CD1c-positive myeloid dendritic cell (primary cell): Measurements from ENCODE around the gene C20orf204.
A peak's percentile ranks its signal among the peaks of the same experiment; 100 is the strongest.

Source experiments
- DNase-seq: peaks from one replicate; pipeline ENCODE4 v3.0.0-alpha.2; 2016; ENCODE audit errors: extremely low spot score

Gene C20orf204

DNA sequence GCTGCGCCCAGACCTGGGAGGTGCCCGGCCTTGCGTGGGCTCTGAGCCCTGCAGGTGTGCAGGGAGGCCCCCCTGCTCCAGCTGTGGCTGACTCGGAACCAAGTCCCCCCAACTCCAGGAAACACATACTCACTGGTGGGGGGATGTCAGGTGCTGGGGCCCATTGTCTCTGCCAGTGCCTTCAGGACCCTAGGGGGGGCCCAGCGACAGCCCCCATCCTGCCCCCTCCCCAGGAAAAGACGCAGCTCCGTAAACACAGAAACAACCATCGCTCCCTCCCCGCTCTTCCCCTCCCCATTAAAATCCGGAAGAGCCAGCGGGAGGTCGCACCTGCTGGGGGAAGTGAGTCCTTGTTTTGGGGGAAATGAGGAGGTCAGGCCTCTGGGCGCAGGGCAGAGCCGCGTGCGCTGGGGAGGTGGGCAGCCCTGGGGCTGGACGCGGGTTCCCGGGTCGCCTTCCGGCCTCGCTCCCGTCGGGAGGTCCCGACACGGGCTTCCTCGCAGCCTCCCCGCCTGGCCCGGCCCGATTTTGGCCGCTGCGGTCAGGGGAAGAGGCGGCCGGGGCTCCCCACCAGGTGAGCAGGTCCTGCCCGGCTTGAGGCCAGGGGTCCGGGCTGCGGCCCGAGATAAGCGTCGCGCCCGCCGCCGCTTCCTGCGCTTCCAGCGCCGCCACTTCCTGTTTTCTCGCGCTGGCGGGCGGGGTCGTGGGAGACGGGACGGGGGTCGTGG lies 6.2 kb downstream of the C20orf204 start:
- peak; percentile 24 for DNase-seq

DNA sequence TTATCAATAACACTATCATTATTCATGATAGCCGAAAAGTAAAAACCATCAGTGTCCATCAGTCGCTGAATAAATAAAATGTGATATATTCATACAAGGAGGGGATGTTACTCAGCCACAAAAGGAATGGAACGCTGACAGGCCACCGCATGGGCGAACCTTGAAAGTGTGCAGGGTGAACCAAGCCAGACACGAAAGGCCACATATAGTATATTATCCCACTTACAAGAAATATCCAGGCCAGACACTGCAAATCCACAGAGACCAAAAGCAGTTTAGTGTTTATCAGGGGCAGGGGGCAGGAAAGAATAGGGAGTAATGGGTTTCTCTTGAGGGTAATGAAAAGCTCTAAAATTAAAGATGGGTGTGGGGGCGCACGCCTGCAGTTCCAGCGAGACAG lies 7.8 kb downstream of the C20orf204 start:
- no peak for DNase-seq

DNA sequence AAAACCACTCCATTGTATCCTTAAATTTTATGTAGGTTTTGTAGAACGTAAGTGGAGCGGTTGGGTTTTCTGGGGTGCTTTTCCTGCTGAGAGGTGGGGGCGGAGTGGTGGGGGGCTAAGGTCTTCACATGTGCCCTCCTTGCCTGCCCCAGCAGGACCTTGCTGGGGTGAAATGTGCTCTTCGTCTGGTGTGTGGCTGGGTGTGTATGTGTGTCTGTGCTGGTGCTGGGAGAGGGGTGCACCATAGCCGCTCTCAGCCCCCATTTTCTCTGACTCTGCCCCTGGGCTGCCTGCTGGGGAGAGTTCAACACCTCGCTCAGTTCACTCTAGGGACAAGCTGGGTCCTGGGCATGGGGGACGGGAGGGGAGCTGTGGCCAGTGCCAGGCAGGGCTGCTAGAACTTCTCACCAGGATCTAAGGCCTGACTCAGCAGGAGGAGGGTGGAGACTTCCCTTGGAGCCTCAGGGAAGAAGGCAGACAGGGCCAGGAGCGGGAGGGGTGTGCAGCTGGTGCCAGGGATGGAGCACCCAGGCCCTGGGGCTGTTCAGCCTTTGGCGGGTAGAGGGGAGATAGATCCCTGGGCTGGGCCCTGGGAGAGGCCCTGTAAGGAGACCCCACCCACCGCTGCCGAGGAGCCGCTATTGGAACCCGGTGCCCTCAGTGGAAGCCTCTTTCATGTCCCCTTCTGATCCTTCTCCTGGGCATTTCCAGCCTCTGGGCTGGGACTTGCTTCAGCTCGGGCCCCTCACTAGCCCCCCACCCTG lies 8.7 kb downstream of the C20orf204 start:
- no peak for DNase-seq

DNA sequence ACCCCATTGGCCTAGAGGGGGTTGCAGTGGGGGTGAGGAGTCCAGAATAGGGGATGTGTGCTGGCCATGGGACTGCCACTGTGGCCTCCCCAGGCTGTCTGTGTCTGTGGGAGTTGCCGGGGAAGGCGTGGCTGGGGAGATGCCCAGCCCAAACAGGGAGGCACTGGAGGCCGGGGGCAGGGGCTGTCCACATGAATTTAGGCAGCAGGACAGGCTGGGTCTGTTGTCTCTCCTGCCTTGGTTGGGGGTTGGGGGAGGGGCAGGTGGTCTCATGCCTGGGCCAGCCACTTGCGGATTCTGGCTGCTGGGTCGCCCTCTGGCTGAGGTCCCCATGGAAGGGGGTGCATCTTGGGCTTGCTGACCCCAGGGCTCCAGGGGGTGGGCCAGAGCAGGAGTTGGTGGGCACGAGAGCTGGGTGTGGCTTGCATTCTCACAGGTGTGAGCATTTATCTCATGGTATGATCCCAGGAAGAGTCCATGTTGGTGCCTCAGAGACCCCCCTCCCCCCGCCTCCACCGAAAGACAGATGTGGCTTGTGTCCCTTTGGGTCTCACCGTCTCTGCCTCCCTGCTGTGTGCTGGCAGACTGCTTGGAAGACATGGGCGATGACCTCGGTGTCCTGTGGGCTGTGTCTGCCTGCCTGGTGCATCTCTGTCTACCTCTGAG lies 9.5 kb downstream of the C20orf204 start:
- DNase-seq, result no peak

DNA sequence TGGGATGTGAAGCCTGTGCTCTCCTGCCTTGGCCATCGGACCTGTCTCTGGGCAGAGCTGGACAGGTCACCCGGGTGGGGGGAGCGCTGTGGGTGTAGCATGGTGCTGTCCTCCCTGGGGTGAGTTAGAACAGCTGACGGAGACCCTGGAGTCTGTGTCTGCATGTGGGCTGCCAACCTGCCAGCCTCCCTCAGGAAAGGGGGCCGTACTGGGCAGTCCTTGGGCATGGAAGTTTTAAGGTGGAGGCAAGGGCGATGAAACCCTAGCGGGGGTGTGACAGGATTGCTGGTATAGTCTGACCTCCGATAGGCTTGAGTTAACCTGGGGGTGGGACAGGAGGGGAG lies 11.0 kb downstream of the C20orf204 start:
- DNase-seq, result no peak

DNA sequence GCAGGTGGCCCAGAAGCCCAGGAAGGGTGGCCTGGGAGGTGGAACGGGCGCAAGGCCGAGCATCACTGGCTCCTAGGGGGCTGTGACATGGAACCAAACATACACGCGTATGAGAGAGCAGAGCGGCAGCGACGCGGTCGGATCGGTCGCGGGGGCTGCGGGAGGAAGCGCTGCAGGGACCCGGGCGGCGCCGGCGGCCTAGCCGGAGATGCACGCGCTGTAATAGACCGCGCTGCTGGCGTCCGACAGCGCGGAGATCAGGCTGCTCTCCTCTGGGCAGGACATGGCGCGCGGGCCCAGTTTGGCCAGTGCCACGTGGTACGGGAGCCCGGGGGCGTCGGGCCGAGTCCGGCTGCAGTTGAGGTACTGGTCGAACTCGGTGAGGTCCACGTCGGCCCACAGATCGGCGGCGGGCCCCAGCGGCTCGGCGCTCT lies 12.0 kb downstream of the C20orf204 start:
- DNase-seq, result no peak

DNA sequence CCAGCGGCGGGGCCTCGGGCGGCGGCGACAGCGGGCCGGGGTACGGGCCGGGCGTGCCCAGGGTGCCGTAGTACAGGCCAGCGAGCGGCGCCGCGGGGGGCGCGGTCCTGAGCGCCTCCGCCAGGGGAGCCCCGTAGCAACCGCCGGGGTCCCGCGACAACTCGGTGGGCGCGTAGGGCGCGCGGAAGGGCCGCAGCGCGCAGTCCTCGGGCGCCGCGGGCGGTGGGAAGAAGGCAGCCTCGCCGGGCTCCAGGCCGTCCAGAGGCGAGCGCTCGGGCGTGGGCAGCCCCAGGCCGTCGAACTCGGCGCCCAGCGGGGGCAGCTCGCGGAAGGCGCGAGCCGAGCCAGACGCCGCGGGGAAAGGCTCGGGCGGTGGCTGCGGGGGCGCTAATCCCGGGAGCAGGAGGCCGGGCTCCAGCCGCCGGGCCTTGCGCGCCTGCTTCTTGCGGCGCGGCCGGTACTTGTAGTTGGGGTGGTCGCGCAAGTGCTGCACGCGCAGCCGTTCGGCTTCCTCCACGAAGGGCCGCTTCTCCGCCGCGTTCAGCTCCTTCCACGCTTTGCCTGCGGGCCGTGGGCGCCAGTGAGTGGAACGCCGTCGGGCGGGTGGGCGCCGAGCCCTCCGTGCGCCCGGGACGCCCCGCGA lies 12.5 kb downstream of the C20orf204 start:
- DNase-seq, result no peak

DNA sequence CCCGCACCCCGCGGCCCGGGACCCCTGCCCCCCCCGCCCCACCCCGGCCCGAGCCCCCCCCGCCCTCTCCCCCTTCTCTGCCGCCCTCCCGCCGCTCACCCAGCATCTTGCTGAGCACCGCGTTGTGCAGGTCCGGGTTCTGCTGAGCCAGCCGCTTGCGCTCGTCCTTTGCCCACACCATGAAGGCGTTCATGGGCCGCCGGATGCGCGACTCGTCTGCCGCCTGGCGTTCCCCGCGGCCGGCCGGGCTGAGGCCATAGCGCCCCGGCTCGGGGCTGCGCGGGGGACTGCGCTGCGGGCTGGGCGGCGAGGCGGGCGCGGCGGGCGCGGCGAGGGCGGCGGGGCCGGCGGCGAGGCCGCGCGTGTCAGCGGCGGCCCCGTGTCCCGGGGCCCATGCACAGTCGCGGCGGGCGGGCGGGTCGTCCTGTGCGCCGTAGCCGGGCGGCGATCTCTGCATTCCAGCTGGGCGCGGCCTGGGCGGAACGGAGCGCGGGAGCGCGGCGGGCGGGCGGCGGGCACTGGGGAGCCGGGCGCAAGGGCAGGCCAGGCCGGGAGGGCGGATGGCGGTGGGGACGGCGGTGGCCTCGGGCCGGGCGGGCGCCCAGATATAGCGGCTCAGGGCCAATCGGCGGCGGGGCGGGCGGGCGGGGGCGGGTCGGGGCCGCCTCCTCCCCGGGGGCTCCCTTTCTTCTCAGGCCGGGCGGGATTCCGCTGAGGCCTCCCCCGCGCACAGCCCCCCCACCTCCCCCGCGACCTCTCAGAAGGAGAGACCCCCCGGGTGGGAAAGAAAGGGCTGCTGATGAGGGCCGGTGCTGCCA lies 13.3 kb downstream of the C20orf204 start, which contains the start of gene SOX18:
SOX18 (minus strand) TSS at position 580 of the 818 bp plus-strand sequence; CDS start at position 457, 123 bp downstream.
- DNase-seq, result peak; percentile 35

DNA sequence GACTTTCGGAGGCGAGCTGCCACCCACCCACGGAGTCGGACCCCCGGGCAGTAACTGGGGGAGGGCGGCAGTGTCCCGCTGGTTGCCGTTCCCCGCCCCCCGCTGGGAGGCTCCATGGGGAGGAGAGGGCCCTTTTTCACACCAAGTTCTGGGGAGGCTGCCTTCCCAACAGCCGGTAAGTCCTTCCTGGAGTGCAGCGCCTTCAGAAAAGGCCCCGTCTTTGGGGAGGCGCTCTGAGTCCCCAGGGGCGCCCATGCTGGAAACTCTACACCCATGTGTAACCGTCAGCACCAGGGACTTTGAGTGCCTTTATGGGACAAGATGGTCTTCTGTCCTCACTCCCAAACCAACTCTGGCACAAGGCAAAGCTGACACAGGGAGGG lies 13.9 kb downstream of the C20orf204 start:
- no peak for DNase-seq

DNA sequence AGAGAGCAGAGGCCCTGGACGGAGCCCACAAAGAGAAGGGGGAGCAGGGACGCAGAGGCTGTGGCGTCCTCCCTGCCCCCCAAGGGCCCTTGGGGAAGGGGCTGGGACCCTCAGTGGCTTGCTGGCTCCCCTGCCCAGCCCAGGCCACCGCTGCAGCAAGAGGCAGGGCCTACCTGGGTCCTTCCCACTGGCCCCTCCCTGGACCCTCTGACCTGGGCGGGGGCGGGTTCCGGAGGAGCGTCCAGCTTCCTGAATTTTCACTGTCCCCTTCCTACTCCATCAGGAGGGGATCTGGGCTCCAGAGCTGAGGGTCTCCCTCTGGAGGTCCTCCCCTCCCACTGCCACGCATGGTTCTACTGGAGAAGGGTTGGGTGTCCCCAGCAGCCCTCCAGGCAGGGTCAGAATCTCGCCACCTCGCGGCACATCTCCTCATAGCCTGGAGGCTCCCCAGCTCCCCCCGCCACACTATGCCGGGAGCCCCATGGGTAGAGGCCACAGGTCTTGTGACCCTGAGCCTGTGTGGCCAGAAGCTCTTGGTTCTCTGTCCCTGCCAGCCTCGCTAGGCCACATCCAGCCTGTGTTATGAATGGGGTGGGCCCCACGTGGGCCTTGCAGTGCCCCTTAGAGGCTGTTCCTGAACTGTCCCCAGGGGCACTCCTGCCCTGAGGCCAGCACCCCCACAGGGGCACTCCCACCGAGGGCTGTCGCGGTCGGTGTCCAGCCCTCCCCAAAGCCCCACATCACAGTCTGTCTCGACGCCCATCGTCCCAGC lies 14.5 kb downstream of the C20orf204 start:
- DNase-seq, result no peak

DNA sequence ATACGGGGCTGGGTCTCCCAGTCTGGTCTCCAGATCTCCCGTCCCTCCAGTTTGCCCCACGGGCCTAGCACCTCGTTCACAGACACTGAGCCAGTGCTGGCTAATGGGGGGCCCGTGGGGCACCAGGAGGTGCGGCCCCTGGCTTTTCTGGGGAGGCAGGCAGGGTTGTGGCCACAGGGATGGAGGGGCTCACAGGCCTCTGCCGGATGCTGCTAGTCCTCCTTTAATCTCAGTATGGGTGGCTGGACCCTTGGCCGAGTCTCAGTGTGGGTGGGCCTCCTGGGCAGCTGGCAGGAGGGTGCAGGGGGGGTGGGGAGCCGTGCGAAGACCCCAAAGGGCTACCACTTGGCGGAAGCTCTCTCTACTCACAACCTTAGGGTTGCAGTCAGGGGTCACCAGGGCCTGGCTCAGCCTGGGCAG lies 15.1 kb downstream of the C20orf204 start:
- DNase-seq, result no peak

DNA sequence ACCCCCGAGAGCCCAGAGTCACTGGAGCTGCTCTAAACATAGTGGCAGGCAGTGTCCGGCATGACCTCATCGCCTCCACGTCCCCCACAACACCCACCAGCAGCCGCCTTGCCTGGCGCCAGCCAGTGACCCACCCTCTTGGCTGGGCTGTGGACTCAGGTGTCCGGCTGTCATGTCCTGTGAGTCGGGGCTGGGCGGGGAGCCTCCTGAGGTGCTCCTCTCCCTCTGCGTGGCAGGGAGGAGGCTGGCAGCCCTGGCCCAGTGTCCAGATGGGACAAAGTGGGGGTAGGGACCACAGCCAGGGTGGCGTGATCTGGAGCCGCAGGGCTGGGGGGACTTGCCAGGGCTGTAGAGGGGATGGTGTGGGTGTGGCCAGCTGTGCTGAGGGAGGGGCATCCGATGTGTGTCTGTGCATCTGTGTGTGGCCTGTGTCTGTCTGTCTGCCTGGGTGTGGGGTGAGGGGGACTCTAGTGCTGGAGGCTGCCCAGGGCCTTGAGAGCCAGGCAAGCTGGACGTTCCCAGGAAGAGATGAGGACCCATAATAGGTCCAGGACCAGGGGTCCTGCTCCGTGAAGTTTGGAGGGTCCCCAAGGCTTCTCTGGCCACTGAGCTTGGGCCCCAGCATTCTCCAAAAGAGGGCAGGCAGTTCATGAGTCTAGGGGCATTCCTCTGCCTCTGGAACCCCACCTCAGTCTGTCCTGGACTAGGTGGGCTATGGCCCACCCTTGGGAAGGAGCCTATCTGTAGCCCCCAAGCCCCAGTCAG lies 15.8 kb downstream of the C20orf204 start:
- no peak for DNase-seq

DNA sequence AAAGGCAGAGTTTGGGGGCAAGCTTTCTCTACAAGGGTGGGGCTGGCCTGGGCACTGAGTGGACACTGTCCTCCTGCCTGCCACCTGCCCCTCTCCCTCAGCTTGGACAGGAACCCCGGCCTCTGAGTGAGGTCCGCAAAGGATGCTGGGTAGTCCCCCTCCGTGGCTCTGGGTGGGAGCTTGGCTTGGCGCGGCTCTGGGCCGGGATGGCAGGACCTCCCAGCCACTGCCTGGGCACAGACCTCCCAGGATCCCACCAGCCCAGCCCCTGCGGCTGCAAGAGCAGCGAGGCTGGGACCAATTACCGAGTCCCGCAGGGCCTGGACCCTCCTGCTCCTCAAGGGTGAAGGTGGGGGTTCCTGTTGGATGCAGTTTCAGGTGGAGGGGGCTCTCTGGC lies 16.3 kb downstream of the C20orf204 start:
- DNase-seq, result no peak

DNA sequence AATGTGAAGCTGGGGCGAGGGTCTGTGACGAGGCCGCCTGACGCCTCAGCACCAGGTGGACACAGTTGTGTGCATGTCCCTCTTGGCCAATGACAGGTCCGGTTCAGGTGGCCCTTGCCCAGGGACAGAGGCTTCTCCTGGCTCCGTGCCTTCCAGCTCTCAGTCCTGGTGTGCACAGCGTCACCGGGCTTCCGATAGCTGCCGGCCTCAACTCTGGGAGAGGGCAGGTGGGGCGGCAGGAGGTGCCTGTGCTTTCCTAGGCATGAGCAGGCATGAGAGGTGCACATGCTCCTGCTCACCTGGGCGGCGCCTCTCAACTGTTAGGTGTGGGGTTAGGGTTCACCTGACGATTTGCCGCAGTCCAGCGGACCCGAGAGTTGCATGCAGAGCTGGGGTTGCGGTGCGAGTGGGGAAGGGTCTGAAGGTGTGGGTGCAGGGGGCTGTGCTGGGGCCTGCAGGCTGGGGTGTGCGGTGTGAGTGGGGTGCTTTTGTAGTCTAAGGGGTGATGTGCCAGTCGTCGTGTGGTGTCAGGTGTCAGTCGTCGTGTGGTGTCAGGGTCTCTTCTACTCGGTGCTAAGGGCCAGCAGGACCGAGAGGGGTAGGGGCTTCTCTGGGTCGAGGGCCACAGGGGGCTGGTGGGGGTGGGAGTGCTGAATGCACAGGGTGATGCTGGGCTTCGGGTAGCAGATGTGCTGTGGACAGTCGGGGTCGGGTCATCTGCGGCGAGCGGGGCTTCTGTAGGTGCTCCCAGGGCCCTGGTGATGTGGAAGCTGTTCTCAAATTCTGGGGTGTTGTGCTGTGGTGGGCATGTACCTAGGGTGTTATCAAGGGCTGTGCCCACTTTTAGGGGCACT lies 17.2 kb downstream of the C20orf204 start:
- no peak for DNase-seq

DNA sequence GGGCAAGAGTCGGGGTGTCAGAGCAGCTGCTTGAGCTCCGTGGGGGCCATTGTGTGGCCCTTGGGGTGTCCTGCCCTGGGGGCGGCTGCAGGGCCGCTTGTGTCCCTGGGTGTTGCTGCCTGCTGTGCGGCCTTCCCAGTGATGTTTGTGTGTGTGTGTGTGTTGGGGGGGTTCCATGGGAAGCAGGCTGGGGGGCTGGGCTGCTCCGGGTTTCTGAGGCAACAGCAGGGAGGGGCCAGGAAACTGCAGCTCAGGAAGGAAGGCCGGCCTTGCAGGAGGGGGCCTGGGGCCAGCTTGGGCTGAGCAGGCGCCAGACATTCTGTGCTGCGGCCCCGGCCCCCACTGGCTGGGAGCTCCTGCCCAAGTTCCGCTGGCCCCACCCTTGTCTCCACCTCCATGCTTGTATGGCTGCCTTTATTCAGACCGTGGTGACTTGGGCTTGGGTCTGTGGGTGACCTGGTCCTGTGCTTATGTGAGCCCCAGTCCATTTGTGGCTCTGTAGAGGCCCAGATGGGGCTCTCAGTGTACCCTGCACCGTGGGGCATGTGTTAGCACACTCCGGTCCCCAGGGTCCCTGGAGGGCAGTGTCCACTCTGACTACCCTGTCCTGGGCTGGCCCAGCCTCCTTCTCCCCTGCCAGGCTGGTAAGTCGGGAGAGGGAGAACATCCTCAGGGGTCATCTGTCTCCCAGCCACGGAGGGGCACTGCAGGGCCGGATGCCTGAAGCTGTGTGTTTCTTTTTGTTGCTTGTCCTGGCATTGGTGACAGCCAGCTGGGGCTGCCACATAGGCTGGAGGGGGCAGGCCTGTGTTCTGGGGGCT lies 18.1 kb downstream of the C20orf204 start:
- DNase-seq, result peak; percentile 16

DNA sequence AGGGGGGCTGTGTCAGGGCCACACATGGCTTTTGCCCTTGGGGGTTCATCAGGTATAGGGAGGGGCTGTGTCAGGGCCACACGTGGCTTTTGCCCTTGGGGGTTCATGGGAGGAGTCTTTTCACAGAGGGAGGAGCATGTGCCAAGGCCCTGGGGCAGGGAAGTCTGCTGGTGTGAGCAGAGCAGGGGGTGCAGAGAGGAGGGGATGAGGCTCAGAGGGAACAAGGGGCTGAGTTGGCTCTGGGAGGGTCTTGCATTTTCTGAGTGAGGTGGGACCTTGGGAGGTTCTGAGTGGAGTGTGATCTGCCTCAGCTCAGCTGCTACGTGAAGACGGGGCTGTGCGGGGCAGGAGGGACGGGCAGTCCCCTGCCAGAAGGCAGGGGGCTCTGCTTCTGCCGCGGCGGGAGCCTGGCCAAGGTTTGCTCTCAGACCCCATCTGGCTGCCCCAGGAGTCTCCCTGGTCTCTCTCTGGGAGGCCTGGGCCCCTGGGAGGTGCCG lies 19.5 kb downstream of the C20orf204 start:
- no peak for DNase-seq

DNA sequence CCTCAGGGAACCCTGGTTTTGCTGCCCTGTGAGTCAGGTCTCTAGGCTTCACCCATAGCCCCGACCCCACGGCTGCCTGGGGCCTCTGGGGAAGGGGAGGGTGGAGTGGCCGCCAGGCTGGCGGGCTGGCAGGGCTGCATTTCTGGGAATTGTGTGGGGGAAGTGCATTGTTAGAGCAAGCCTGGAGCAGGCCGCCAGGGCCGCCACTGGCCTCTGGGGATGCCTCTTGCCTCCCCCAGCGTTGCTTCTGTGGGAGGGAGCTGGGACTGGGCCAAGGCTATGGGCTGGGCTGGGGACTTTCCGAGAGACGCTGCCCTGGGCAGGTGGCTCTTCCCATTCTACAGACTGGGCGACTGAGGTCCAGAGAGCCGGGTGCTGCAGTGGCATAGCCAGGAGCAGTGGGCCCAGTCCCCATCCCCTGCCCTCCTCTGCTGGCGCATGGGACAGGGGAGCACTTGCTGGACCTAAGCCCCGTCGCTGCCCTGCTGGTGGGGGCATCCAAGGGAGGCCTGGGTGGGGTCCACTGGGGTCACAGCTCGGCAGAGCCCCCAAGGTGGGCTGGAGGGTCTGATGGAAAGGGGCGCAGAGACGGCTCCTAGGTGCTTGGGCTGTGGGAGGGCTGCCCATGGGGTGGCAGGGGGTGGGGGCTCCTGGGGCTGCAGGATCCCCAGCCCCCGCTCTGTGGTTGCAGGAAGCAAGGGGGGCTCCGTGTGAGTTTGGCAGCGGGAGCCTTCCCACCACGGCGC lies 20.1 kb downstream of the C20orf204 start:
- DNase-seq, result peak; percentile 5
